Hematopoietic multipotent progenitor cell treated with erythropoietin and hydrocortisone succinate and interleukin-3 and kit ligand, for 17 days (in vitro differentiated cells): ENCODE data around the gene MTA1.

Experiments
- DNase-seq: peaks from one replicate; pipeline ENCODE4 v3.0.0-alpha.2; 2015; ENCODE audit warnings: low spot score

Gene MTA1

DNA sequence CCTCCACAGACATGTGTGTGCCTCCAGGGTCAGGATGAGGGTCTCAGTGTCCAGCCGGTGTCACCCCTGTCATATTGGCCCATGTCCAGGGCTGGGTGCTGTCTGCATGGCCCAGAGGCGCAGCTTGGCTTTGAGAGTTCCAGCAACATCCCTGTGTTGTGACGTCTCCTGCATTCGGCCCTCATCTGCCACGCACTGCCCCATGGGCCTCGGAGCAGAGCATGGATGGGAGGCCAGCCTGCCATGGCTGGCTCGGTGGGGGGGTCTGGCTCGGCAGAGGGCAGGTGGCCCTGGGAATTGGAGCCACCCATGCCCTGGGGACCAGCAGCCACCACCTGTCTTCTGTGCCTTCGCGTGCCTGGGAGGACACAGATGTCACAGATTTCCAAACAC lies 32.1 kb upstream of the MTA1 start:
- no peak for DNase-seq

DNA sequence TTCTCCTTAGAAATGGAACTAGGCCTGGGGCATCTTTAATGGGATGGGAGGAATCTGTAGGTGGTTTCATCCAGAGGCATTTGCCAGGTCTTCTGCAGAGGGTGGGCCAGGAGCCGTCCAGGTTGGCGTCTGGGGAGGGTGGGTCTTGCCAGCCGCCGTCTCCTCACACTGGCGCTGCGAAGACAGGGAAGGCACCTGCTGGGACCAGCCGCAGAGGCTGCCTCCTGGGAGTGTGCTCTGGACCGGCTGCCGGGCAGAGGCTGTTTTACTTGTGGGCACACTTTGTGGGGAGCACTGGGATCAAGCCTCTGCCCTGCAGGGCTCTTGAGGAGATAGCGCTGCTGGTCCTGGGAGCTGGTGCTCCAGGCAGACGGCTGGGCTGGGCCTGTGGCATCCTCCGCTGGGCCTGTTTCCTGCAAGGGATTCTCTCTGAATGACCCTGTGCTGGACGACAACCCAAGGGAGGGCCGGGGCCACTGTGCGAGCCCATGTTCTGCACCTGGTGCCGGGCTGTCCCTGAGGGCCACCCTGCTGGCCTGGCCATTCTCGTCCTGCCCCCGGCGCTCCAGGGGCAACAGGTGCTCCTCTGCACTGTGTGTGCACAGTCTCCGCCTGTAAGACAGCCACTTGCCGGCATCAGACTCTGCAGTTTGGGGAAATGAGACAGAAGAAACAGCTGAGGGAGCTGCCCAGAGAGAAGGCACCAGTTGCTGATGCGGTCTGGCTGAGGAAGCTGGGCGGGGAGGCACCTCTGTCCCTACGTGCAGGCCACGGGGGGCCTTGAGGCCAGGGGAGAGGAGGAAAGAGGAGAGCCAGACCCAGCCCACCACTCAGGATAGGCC lies 31.3 kb upstream of the MTA1 start:
- DNase-seq = no peak

DNA sequence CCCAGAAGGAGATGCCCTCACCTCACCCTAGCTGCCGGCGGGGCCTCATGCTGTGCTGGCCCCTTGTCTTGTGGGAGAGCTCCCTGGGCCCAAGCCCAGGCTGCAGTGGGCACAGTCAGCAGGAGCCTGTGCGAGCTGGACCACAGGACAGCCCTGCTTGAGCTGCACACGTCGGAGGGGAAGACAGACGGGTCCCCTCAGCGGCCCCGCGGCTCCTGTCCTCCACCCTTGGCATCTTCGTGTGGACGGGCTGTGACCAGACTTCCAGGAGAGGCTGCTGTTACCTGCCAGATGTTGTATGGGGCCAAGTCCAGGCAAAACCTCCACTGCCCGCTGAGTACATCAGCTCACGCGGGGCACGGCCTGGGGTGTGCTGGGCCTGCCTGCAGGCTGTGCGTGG lies 30.7 kb upstream of the MTA1 start:
- DNase-seq = no peak

DNA sequence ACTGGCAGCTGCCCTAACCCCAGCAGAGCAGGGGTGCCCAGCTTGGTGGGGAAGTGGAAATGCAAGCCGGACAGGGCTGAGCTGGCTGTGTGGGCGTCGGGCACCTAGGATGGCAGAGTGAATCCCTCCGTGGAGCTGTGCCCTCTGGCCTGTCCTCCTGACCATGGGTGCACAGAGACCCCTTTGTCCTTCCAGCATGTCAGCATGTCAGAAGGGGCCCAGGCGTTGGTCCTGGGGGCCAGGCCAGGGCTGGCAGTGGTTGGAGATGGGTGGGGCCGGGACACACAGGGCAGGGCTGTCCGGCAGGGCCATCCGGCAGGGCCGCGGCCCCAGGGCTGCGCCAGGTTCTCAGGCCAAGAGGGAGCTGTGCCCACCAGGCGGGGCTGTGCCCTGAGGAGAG lies 30.1 kb upstream of the MTA1 start:
- DNase-seq = no peak

DNA sequence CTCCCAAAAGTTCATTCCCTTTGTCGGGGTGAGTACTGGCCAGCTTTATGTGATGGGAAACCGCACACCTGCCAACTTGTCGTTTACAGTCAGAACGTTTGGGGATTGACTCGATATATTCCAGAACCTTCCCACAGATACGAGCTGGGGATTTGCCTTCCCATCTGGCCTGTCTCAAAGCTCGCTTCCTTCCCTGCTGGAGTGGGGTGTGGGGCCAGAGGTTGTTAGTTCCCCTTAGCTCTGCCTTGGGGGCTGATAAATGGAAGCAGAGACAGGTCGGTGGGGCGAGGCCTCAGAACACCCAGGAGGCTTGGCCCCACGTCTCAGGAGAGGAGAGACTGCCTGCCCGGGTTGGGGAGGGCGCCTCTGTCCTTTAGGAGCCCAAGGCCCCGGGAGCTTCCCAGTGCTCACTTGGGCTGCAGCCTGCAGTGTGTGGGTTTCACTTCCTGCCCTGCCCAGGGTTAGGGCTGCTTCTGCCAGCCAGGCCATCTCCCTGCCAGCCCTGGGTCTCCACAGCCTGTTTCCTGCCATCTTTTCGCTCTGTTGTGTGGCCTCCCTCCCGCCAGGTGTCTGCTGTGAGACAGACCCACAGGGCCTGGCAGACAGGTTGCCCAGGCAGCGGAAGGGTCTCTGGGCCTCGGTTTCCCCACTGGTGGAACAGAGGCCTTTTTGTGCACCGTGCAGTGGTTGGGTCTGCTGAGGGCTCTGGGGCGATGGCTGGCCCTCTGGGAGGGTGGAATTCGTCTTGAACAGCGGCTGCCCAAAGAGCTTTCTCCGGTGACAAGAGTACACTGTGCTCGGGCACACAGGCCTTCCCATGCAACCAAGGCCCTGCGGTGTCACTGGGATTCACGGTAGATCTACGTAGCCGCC lies 29.4 kb upstream of the MTA1 start:
- DNase-seq = no peak

DNA sequence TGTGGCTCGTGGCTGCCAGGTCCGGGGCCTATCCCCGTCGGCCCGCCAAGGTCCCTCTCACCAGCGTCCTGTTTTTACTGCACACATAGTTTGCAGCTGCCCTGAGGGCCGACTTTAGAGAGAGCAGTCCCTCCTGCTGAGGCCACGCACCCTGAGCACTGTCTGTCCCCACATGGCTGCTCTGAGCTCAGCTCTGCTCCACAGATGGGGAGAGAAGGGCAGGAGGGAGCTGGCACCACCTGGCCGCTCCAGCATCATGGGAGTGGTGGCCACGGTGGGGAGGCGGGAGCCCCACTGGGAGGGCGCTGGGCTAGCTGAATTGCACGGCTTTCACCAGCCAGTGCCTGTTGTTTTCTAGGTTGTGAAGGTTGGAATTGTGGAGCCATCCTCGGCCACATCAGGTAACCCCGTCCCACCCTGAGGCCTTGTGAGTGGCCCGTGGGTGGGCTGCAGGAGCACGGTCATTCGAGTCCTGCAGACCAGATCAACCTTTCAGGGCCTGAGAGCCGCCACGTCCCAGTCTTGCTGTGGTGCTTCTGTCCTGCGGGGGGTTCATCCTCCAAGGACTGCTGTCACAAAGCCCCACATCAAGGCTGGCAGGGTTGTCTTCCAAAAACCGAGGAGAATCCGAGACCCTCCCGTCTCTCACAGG lies 28.7 kb upstream of the MTA1 start:
- DNase-seq = no peak

DNA sequence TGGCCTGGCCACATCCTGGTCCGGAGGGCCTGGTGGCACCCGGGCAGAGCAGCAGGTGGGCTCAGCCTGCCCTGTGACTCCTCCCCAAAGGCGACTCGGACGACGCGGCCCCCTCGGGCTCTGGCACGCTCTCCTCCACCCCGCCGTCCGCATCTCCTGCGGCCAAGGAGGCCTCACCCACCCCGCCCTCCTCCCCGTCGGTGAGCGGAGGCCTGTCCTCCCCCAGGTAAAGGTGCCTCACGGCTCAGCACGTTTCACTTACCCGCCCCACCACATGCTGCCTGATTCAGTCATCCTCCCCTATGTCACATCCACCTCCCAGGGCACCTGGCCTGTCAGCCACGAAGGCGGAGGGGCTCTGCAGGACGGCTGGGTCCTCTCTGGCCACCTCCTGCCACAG lies 28.1 kb upstream of the MTA1 start:
- no peak for DNase-seq

DNA sequence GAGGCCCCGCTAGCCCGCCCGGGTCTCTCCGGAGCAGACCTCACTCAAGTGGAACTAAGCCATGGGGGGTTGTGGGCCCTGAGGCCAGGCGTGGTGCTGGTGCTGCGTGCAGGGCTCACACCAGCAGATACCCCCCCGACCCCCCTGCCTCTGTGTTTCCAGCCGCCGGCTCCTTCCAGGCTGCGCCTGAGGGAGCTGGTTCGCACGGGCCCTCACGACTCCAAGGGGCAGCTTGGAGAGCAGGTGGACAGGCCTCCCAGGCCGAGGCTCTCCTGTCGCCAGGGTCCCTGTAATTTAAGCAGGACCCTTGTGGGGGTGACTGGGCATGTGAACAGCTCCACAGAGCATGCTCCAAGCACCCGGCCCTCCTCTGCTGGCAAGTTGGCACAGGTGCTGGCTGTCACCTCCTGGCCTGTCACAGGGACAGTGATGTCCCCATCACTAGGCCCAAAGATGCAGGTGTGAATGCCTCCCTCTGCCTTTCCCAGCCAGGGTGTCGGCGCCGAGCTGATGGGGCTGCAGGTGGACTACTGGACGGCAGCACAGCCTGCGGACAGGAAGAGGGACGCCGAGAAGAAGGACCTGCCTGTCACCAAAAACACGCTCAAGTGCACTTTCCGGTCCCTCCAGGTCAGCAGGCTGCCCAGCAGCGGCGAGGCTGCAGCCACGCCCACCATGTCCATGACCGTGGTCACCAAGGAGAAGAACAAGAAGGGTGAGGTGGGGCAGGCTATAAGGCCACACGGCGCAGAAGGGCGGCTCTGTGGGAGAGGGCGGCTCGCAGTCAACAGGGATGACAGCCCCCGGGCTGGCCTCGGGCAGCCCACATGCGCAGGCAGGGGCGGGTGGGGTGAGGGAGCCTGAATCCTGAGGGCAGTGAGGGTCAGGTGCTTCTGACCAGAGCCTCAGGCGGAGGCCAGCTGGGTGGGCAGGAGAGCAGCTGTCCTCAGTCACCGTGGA lies 27.2 kb upstream of the MTA1 start:
- no peak for DNase-seq

DNA sequence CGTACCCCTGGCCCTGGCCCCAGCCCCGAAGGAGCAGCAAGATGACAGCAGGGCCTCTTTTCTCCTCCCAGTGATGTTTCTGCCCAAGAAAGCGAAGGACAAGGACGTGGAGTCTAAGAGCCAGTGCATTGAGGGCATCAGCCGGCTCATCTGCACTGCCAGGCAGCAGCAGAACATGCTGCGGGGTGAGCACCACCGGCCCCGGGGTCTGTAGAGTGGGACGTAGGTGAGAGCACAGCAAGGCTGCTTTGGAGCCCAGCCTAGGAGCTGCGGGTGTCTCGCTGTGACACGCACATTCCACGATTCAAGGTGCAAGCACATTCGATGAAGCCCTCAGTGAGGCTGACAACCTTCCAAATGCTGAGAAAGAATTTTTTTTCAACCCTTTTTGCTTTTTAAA lies 26.5 kb upstream of the MTA1 start:
- DNase-seq = no peak

DNA sequence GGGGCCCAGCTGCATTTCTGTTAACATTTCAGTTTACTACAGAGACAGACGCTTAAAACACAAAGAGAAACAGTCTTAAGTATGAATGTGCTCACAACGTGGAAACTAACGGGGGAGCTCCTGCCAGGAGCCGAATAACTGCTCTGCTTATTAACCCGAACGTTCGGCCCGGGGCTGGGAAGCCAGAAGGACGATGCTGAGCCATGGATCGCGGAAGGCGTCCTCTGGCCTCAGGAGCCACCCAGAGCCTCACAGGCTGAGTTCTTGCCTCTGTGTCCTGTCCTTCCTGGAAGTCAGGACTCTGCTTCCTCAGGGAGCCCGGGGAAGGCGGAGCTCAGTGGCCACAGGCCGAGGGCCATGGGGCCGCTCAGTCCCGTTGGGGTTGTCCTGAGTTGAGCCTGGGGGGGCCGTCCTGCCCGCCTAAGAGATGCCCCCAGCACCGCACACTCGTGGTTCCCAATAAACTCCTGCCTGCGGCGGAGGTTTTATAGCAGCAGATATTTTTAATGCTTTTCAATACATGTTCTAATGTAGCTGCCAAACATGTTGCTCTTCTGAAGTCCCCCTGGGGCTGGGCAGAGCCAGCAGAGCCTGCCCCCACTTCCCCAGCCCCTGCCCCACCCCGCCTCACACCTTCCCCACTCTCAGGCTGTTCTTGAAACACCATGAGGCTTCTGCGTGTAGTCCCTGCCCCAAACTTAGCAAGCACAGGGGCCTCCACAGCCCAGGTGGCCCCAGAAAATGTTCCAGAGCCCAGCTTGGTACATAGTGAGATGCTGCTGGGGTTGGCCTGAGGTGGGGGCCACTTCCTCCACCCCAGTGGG lies 24.7 kb upstream of the MTA1 start:
- no peak for DNase-seq

DNA sequence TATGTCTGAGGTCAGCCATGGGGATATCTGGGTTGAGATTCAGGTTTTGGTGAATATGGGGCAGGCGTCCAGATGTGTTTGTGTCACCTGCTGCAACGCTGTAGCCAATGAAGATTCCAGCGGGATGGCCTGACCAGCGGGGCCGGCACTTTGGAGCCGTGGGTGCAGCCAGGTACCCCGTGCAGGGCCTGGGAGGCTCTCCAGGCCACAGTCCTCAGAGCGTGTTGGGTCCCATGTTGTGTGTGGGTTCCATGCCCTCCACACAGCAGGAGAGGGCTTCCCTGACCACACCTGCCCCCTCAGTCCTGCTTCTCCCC lies 24.1 kb upstream of the MTA1 start:
- DNase-seq = no peak

DNA sequence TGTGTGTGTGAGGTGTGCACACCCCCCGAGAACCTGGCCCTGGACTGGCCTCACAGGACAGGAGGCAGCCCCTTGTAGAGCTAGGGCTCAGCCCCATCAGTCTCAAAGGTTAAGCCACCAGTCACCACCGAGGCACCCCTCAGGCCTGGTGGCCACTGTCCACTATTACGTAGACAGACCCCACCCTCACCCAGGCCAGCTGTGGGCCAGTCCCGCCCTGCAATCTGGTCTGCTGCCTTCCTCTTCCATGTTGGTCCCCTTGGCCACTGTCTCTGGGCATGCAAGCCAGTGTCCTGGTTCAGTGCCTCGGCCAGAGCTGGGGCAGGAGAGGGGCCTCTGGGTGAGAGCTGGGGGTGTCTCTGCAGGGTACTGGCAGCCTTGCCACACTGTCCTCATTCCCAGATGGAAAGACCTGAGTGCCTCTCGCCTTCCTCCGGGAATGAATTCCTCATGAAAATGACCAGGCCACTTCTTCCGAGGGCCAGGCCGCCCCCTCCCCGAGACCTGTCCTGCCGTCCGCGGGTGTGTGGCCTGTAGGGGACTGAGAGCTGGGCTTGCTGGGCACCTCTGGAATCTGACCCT lies 22.2 kb upstream of the MTA1 start:
- no peak for DNase-seq

DNA sequence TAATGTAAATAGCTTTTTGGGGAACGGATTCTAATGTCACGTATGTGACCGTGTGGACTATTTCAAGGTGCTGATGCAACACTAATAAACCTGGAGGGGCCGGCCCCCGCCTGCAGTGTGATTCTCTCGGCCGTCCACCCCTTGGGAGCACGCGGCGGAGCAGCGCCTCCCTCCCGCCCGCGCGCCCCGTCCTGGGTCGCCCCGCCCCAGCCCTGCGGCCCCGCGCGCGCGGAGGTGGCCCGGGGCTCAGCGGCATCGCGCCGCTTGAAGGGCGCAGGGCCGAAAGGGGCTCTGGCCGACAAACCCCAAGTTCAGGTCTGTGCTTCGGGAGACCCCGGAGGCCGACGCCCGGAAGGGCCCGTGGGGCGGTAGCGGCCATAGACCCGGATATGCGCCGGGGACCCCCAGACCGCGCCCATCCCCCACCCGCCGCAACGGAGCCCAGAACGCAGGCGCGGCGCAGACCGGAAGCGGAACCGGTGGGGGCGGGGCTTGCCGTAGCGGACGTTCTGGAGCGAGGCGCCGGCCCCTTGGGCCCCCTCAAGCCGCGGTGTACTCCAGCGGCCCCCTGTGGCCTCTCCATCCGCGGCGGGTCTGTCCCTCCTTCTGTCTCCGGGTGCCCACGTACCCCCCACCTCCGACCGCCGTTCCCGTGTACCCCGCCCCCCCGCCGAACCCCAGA lies 21.4 kb upstream of the MTA1 start, which contains the start of gene TEX22:
Gene TEX22, plus strand, starts transcription at position 495 of the 682 bp plus-strand sequence. CDS start 803 bp downstream, outside the sequence.
- DNase-seq = peak; percentile 76

DNA sequence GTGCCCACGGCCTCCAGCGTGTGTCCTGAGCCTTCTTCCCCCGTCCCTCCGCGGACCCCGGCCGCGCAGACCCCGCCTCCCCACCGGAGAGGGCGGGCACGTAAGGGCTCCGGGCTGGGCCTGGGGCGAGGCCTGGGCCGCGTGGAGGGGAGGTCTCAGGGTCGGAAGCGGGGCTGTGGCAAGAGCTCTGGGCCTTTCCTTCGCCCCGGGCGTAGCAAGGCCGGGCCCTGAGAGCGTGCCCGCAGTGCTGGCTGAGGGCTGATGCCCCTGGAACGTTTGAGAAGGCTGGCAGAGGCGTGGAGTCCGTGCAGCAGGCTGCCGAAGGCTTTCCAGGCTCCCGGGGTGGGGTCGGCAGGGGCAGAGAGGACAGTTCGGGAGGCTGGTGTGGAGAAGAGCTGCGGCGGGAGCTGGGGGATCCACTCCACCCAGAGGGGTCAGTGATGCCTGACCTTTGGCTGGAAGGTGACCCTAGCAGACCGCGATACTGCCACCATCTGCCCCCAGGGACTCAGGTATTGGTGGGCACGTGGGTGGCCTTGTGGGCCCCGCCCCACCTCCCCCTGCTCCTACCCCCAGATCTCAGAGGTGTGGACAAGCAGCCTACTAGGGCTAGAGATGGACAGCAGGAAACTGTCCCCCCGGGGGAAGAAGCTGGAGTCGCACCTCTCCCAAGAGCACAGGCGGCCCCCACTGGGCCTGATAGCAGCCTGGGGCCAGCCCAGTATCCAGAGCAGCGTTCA lies 20.7 kb upstream of the MTA1 start:
- DNase-seq = no peak

DNA sequence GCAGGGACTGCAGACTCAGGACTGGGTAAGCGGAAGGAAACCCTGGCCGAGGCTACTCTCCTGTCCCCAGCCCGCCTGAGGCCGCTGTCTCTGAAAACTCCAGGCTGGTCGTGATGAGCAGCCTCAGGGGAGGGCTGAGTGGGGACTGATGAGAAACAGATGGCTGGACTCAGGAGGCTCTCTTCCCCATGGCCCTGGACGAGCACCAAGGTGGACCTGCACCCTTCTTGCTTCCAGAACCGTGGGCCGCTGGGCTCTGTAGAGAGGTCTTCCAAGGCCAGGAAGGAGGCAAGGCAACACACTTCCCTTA lies 20.2 kb upstream of the MTA1 start:
- no peak for DNase-seq

DNA sequence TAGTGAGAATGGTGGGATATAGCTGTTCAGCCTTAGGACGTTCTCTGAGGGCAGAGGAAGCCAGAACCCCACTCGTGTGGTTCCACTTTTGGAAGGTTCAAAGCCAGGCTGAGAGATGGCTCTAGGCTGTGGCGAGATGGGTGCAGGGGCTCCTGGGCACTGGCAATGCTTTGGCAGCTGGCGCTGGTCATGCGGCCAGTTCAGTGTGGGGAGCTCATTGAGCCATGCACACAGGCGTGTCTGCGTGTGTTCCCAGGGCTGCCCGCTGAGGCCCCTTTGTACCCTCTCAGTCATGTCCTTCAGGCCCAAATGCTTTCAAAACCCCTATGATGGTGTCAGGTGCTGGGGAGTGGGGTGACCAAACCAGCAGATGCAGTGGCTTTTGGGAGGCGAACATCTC lies 19.6 kb upstream of the MTA1 start:
- DNase-seq = no peak

DNA sequence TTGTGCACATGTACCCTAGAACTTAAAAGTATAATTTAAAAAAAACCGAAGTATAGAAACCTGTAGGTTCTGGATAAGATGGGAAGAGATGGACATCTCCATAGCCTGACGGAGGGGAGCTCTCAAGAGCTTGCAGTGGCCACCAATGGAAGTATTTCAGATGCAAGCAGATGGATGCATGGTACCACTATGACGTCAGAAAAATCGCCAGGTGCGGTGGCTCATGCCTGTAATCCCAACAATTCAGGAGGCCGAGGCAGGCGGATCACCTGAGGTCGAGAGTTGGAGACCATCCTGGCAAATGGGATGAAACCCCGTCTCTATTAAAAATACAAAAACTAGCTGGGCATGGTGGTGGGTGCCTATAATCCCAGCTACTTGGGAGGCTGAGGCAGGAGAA lies 17.9 kb upstream of the MTA1 start:
- no peak for DNase-seq

DNA sequence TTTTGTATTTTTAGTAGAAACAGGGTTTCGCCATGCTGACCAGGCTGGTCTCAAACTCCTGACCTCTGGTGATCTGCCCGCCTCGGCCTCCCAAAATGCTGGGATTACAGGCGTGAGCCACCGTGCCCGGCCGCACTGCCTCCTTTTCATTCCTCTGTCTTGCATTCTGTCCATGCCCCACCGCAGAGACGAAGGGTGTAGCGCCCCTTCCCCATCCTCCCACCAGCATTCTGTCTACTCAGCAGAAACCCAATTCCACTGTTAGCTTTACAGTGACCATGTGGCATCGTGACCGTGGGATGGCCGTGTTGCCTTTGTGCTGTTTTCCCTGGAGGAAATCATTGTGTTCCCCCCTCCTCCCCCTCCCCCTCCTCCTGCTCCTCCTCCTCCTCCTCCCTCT lies 11.0 kb upstream of the MTA1 start:
- no peak for DNase-seq

DNA sequence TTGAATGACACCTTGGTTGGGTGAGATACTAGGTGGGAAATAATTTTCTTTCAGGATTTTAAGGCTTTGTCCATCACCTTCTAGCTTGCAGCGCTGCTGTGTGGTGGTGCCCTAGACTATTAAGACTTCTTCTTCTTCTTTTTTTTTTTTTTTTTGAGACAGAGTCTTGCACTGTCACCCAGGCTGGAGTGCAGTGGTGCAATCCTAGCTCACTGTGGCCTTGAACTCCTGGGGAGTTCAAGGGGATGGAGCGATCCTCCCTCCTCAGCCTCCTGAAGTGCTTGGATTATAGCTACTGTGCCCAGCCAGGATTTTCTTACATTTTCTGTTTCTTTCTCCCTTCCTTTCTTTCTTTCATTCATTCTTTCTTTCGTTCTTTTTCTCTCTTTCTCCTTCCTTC lies 10.3 kb upstream of the MTA1 start:
- no peak for DNase-seq
